NT2/D1 (cell line): Measurements from ENCODE around the gene MPHOSPH10.

Source experiments
- SUZ12 ChIP-seq: IDR thresholded peaks from 2 replicates; pipeline ENCODE4 v1.6.1; 2011; ENCODE audit not compliant: insufficient read length, insufficient read depth; ENCODE audit errors: extremely low read depth
- YY1 ChIP-seq: IDR thresholded peaks from 2 replicates; pipeline ENCODE4 v1.6.1; 2011; ENCODE audit not compliant: insufficient read length, insufficient read depth
- ZNF274 ChIP-seq: IDR thresholded peaks from 2 replicates; pipeline ENCODE4 v1.6.1; 2011; ENCODE audit warnings: mild to moderate bottlenecking, low read depth, low read length

- no peak for TF ChIP-seq YY1
- no peak for TF ChIP-seq SUZ12
- no peak for TF ChIP-seq ZNF274
These were observed 13.4 kb upstream of the MPHOSPH10 start for GRCh38 chr2:71117063-71117462.
